ENCODE data around the gene ISCA1. TPM values are rescaled to one million over a fixed set of nuclear protein-coding genes. Genes with fewer than 3 reads are reported as not detected.

Gene ISCA1
- total and polyA plus RNA-seq, 7 donors, result 23.4 to 74.2 (median 54.6) TPM

- peaks cover 0 to 55% (median 39%) of the 10 kb centered on the region in 4 donors for H3K4me1 ChIP-seq
- H3K9me3 ChIP-seq, result no peaks in the 10 kb centered on the region
- H3K36me3 ChIP-seq, result peaks cover 7 to 29% (median 14%) of the 10 kb centered on the region in 4 donors
- no peak for DNase-seq
- no peak overlapping the region for H3K4me3 ChIP-seq
- H3K27me3 ChIP-seq, result no peaks in the 10 kb centered on the region
- no peak overlapping the region for H3K27ac ChIP-seq
- TF ChIP-seq POLR2A (IDR thresholded peaks at IDR 0.05) (no peak), CTCF (IDR thresholded peaks at IDR 0.05) (no peak), POLR2AphosphoS5 (IDR thresholded peaks at IDR 0.05) (no peak), EP300 (IDR thresholded peaks at IDR 0.05) (no peak)
- 90 to 93% methylated on average over 3 of the region's 3 CpGs for WGBS, 2 donors
- intact Hi-C loops (cut with DNase I), result loop anchor here (5.0 kb wide), 1 partner anchor 199 kb away; no protein-coding TSS in a partner anchor
Observed at GRCh38 chr9:86275962-86276361, 6.4 kb downstream of the ISCA1 start.

GRCh38 chr9:86274821-86275643 lies 7.3 kb downstream of the ISCA1 start:
- peaks cover 0 to 45% (median 30%) of the 10 kb centered on the region in 4 donors for H3K4me1 ChIP-seq
- no peak for TF ChIP-seq POLR2A (IDR thresholded peaks at IDR 0.05)
- no peak for TF ChIP-seq EP300 (IDR thresholded peaks at IDR 0.05)
- TF ChIP-seq POLR2AphosphoS5 (IDR thresholded peaks at IDR 0.05), result no peak
- no peak for TF ChIP-seq CTCF (IDR thresholded peaks at IDR 0.05)
- whole genome bisulfite sequencing, 2 donors, result 86 to 90% methylated on average over 7 of the region's 7 CpGs
- DNase-seq, result no peak
- no peak overlapping the region for H3K4me3 ChIP-seq
- H3K36me3 ChIP-seq, result peaks cover 7 to 31% (median 15%) of the 10 kb centered on the region in 4 donors
- H3K27me3 ChIP-seq, result no peaks in the 10 kb centered on the region
- intact Hi-C loops (cut with DNase I), result loop anchor here (5.0 kb wide), 1 partner anchor 198 kb away; no protein-coding TSS in a partner anchor
- no peak overlapping the region for H3K27ac ChIP-seq
- no peaks in the 10 kb centered on the region for H3K9me3 ChIP-seq

- H3K36me3 ChIP-seq, result peaks cover 7 to 31% (median 15%) of the 10 kb centered on the region in 4 donors
- intact Hi-C loops (cut with DNase I), result no loop called here
- no peak for TF ChIP-seq POLR2AphosphoS5 (IDR thresholded peaks at IDR 0.05)
- TF ChIP-seq CTCF (IDR thresholded peaks at IDR 0.05), result no peak
- TF ChIP-seq POLR2A (IDR thresholded peaks at IDR 0.05), result no peak
- no peak for TF ChIP-seq EP300 (IDR thresholded peaks at IDR 0.05)
- H3K4me3 ChIP-seq, result no peak overlapping the region
- H3K27ac ChIP-seq, result no peak overlapping the region
- H3K9me3 ChIP-seq, result no peaks in the 10 kb centered on the region
- no peak for DNase-seq
- 62 to 83% methylated on average over 4 of the region's 4 CpGs for WGBS, 2 donors
- no peaks in the 10 kb centered on the region for H3K27me3 ChIP-seq
- H3K4me1 ChIP-seq, result peaks cover 0 to 27% (median 18%) of the 10 kb centered on the region in 4 donors
Observed at GRCh38 chr9:86272221-86272620, 10.1 kb downstream of the ISCA1 start.

GRCh38 chr9:86263876-86264275 lies 18.5 kb downstream of the ISCA1 start:
- 94% methylated on average over 6 of the region's 6 CpGs for whole genome bisulfite sequencing, 2 donors
- intact Hi-C loops (cut with DNase I), result no loop called here
- H3K27me3 ChIP-seq, result no peaks in the 10 kb centered on the region
- no peaks in the 10 kb centered on the region for H3K4me1 ChIP-seq
- H3K9me3 ChIP-seq, result no peaks in the 10 kb centered on the region
- no peak for TF ChIP-seq EP300 (IDR thresholded peaks at IDR 0.05)
- TF ChIP-seq CTCF (IDR thresholded peaks at IDR 0.05), result no peak
- TF ChIP-seq POLR2AphosphoS5 (IDR thresholded peaks at IDR 0.05), result no peak
- TF ChIP-seq POLR2A (IDR thresholded peaks at IDR 0.05), result no peak
- no peak for DNase-seq
- H3K4me3 ChIP-seq, result no peak overlapping the region
- no peak overlapping the region for H3K27ac ChIP-seq
- peaks cover 0 to 24% (median 15%) of the 10 kb centered on the region in 4 donors for H3K36me3 ChIP-seq
